HG03280 (cell line): ENCODE data around the gene MYBPC3.
"Not testable (repeated sequence)": the region's sequence is repeated elsewhere in the genome, so short reads cannot be mapped to it uniquely, and the experiment has no call there.

Experiments used
- ATAC-seq: cut with Tn5 transposase; IDR thresholded peaks from one replicate; pipeline ENCODE4 v1.9.1; 2021; ENCODE audit warnings: mild to moderate bottlenecking, moderate library complexity; ENCODE audit not compliant: unreplicated experiment

The MYBPC3 gene

DNA sequence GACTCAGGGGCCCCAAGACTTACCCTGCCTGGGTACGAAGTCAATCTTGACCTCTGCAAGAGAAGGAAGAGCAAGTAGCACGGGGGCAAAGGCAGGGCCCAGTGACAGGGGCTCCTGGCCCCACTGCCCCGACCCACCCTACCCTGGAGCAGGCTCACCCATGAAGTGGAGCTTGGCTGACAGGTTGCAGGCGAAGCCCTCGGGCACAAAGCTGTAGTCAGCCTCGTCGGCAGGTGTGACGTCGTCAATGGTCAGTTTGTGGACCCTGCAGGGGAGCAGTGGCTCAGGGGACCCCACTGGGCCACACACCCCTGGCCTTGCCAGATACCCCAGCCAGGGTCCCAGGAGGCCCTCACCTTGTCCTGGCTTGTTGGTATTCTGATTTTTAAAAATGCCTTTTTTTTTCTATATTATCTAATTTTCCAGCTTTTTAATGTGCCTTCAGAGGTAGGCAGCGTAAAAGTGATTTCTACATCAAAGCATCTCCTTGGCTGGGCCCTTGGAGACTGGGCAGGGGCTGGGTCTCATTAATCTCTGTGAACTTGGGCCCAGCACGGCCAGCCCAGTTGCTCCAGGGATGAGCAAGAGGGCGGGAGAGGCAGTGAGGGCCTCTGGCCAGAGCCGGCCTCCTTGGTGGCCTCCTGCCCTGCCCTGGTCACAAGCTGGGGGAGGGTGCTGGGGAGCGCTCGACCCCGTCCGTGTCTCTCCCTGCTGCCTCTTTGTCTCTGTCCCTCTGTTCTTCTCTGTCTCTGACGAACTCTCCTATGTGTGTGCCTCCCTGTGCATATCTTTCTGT lies 11.3 kb downstream of the MYBPC3 start:
- no peak for ATAC-seq

DNA sequence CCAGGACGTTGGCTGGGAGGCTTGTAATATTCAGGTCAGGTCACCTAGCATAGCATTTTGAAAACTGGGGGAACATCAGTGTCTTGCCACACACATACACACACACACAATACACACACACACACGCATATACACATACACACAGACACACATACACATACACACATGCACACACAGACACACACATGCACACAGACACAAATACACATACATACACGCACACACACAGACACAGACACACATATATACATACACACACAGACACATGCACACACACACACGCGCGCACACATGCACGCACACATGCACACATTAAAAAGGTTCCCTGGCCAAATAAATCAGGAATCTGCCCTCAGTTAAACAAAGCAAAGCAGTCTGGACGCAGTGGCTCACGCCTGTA lies 12.5 kb downstream of the MYBPC3 start:
- ATAC-seq, result no peak

DNA sequence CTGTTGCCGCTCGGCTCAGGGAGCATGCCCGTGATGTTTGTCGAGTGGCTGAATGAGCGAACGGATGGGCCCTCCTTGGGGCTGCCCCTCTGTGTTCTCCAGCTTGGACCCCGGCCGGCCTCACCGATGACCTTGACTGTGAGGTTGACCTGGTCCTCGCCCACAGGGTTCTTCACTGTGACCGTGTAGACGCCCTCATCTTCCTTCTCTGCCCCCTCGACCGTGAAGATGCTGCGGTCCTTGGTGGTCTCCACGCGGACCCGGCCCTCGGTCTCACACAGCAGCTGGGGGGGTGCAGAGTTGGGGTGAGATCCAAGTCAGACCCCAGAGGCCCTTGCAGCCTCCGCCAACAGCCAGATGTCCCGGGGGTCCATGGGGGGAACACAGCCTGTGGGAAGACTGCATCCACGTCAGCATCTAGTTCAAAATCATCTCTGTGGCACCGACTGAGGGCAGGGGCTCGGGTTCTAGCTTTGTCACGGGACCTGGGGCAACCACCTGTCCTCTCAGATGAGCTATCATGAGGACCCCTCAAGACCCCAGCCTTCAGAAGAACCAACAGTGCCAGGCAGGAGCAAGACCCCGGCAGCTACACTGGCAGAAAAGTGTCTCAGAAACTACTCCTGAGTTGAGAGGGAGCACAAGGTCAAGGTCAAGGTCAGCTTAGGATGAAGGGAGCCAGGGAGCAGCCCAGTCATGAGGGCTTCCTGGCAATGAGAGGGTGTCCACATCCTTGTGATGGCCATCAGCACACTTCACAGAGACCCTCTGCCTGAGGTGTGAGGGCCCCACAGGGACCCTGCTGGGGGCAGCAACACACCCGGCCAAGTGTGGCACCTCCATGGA lies 13.9 kb downstream of the MYBPC3 start:
- ATAC-seq, result no peak

DNA sequence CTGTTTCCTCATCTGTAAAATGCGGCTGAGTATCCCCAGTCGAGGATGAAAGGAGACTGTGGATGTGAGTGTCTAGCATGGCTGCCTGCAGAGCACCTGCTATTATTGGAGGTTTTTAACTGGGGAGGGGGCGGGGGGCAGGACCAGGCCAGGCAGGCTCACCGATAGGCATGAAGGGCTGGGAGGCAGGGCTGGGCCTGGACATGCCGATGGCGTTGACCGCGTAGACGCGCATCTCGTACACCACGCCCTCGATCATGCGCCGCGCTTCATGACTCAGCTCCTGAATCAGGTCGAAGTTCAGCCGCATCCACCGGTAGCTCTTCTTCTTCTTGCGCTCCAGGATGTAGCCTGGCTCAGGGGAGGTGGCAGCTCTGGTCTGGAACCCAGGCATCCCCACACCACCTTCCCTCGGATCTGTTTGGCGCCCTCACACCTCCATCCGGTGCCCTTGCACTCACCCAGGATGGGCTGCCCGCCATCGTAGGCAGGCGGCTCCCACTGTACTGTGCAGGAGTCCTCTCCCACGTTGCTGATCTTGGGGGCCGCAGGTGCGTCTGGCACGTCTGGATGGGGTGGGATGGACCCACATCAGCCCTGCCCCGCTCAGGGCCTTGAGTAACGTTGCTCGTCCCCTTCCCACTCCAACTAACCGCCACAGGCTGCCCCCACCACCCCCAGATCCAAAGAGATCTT lies 15.1 kb downstream of the MYBPC3 start:
- ATAC-seq, result no peak

DNA sequence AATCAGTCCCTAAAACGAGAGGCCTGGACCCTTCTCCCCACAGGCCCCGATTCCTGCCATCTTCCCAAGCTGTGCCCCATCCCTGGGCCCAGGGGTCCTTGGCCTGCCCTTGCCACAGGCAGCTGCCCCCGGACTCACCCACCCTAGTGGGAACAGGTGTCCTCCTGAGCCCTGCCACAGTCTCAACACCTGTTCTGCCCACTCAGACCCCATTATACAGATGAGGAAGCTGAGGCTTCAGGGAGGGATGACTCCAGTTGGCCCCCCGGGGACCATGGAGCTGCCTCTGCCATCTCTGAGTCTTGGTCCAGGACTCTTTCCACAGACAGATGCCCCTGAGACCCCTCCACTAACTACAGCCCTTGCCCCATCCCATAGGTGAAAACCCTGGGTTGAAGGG lies 15.9 kb downstream of the MYBPC3 start:
- no peak for ATAC-seq

DNA sequence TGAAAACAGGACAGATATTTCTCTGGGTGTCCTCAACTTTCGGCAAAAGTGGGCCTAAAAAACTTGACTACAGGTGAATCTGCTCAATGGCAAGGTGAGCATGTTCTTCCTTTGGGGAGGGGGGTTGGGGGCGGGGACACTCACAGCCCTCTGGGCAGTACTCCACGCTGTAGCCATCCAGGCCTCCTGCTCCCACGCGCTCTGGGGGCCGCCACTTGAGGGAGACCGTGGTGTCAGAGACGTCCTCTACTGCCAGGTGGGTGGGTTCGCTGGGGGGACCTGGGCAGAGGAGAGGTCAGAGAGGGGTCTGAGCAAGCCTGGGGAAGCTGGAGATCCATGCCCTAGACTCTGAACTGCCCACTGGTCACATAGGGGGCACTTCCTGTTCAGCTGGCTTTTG lies 16.8 kb downstream of the MYBPC3 start:
- ATAC-seq, result no peak

DNA sequence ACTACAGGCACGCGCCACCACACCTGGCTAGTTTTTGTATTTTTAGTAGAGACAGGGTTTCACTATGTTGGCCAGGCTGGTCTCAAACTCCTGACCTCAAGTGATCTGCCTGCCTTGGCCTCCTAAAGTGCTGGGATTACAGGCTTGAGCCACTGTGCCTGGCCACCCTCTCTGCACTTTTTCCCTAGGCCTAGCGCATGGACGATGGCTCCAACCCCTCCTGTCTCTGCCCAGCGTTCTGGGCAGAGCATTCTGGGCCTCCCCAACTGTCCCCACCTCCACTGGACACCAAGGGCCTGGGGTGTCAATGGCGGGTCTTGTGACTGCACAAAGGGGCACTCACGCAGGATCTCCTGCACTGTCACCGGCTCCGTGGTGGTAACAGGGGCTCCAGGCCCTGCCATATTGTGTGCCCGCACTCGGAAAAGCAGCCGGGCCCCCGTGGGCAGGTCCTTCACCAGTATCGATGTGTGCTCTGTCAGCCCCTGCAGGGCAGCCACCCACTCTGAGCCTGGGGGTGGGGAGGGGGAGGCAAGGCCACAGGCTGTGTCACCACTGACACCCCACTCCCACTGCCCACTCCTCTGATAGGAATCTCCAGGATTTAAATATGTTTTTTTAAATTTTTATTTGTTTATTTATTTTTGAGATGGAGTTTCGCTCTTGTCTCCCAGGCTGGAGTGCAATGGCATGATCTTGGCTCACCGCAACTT lies 17.6 kb downstream of the MYBPC3 start:
- not testable (repeated sequence) for ATAC-seq

DNA sequence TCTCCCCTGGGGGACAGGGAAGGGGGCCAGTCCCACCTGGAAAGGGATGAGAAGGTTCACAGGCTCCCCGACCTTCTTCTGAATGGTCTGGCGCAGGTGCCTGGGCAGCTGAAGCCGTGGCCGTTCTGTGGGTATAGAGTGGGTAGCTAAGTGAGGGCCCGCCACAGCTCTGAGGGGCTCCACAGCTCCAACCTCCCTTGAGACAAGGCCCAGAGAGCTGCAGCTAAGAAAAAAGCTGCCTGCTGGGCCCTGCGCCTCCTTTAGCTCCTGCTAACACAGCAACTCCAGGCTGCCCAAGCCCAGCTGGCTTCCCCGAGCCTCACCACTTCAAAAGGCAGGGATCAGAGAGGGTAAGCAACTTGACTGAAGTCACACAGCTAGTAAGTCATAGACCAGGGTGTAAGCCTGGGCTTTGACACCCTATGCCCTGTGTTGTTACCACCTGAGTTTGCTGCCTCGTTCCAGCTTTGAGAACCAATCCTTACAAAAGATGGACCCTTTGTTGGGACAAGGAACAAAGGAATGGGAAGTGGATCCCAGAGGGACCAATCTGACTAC lies 18.5 kb downstream of the MYBPC3 start:
- no peak for ATAC-seq

DNA sequence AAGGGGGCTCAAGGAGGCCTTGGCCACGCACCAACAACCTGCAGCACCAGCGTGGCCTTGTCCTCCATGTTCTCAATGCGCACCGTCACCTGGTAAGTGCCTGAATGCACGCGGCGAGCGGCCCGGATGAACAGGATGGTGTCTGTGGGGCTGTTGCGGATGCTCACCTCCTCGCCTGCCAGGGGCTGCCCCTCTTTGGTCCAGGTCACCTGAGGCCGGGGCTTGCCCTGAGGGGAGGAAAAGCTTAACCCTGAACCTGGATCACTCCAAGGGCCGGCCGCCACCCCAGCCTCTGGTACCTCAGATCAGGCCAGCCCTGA lies 19.0 kb downstream of the MYBPC3 start:
- no peak for ATAC-seq

DNA sequence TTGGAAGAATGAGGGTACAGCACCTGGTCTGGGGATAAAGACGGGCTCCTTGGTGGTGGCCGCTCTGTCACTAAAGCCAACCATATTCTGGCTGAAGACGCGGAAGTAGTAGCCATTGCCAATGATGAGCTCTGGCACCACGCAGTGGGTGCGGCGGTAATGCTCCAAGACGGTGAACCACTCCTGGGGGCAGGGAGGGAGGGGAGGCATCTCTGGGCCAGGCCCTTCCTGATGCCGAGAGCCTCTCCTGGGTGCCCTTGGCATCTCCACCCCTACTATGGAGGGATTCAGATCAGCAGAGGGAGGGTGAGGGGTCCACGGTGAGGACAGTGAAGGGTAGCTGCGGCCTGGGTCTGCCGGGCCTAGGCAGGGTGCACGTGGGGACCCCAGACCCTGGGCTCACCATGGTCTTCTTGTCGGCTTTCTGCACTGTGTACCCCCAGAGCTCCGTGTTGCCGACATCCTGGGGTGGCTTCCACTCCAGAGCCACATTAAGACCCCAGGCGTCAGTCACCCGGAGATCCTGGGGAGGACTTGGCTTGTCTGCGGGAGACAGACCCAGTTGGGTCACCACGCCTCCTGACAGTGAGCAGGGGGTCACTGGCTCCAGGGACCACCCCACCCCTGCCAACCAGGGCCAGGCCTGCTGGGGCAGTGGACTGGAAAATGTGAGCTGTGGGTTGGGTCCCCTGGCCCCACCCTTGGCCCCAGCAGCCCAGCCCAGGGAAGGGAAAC lies 19.5 kb downstream of the MYBPC3 start:
- no peak for ATAC-seq

DNA sequence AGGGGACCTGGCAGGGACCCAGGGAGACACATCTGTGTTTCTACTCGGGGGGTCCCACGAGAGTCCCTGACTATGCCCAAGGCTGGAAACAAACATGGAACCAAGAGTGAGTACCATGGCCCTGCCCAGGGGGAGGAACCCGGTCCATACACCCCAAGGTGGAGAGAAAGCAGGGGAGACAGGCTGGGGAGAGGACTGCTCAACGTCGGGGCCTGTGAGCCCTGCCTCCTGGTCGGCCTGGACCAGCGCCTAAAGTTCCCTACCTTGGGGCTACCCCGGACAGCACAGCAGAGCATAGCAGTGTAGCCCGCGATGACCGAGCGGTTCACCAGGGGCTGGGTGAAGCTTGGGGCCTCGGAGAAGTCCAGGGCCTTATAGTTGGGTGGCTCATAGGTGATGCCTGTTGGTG lies 20.2 kb downstream of the MYBPC3 start:
- no peak for ATAC-seq

DNA sequence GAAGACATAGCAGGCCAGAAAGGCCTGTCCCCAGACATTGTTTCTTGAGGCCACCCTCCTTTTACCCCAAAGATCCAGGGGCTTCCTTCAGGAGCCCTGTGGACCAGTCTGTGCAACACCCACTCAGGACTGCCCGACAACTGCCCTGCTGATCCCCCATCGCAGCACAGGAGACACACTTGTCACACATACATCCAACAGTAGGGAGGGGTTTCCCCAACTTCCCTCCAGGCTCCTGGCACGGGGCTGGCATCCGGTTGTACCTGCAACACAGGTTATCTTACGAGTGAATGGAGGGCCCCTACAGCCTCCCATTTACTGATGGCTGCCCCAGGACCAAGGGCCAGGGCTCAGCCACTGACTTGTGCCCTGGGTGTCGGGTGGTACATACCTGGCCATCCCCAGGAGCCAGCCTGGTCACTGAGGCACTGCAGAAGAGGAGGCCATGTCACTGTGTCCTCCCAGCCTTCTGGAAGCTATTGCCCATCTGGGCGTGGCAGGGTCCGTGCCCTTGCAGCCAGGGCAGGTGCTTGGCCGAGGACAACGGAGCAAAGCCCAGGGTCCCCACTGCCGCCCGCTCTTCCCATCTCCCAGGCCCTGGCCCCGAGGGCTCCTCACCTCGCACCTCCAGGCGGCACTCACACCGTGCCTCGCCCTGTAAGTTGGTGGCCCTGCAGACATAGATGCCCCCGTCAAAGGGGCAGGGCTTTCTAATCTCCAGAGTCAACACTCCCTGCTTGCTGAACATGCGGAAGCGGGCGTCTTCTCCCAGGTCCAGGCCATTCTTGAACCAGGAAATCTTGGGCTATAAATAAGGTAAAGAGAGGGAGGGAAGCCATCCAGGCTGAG lies 20.8 kb downstream of the MYBPC3 start:
- ATAC-seq, result no peak

DNA sequence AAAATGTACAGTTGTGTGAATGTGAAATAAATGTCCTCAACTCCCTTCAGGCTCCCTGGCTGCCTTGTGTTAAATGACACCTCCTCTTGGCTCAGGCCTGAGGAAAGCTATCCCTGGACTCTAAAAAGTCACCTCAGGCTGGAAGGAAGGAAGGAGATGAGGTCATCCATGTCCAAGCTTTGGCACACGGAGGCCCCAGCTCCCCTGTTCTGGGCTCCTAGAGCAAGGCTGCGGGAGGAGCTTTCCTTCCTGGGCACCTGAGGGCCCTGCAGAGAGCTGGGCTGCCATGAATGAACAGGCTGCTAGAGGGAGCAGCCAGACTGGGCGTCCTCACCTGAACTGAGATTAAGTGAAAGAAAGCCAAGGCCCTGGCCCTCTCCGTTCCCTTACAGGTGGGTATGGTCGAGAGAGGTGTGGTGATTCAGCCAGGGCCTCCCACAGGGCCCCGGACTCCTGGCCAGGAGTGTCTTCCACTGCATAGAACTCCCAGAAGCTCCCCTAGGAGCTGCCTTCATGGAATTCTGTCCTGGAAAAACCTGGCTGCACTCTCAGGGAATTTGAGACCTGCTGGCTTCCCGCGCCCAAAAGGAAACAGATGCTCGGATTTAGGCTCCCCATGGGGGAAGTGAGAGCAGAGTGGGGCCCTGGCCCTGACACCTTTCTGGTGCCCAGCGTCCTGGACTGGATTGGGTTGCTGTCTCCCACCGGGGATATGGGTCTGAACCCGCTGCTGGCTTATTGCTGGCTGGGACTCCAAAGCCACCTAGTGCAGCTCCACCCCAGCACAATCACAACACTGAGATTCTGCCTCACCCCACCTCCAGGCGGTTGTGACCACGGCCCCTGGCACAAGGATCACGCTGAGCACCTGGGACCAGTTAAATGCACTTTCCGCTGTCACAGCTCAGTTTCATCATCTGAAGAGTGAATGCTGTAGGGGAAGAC lies 22.2 kb downstream of the MYBPC3 start:
- ATAC-seq, result no peak

DNA sequence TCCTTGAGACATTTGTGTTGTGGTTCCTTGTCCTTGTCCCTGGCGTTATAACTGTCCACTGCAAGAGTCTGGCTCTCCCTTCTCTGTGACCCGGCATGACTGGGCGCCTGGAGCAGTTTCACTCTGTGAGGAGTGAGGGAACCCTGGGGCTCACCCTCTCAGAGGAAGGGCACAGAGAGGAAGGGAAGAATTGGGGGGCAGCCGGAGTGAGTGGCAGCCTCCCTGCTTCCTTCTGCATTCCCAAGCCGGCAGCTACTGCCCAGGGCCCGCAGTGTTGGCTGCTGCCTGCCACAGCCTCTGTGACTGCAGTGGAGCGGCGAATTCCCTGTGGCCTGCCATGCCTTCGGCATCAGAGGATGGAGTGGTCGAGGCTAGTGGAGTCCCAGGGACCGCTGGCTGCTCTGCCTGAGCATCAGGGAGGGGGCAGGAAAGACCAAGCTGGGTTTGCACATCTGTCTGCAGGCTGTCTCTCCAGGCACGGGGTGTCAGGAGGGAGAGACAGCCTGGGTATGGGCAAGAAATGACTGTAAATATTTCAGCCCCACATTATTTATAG lies 23.0 kb downstream of the MYBPC3 start:
- ATAC-seq, result no peak

DNA sequence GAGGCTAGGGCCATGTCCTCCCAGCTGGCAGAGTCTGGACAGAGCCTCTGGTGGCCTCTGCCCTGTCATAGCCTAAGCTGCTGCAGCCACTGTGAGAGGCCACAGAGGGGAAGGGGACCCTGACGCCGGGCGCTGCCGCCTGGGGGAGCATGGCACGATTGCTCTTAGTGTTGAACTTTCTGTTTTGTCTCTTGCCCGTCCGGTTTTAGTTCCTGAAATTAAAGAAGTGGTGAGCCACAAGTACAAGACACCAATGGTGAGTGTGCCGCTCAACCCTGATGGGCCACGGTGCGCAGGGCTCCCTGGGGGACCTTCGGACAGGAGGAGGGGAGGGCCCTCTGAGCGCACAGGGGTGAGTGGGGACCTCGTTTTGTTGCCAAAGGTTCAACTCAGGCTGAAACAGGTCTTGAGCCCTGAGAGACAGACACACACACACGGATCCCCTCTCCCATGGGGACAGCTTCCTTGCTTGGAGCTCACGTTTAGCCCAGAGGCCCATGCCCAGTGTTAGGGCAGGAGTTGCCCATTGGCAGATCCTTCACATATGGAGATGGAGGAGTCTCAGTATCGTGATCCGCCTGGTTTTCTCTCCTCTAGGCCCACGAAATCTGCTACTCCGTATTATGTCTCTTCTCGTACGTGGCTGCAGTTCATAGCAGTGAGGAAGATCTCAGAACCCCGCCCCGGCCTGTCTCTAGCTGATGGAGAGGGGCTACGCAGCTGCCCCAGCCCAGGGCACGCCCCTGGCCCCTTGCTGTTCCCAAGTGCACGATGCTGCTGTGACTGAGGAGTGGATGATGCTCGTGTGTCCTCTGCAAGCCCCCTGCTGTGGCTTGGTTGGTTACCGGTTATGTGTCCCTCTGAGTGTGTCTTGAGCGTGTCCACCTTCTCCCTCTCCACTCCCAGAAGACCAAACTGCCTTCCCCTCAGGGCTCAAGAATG lies 23.8 kb downstream of the MYBPC3 start:
- ATAC-seq, result no peak

DNA sequence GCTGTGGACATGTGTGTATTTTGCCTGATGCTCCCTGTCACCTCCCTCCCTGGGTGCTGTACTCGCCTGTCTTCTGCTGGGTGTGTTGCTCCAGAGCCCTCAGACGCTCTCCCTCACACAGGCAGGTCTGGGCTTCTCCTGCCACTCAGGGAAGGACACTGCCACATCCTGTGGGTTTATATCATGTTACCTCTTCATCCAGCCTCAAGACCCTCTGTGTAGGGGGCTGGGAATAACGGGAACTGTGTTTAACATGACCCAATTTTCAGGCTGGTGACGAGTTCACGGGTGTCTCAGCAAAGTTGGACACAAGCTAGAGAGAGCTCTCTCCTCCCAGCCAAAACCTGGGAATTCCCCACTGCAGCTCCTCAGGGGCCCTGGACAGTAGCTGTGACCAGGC lies 24.6 kb downstream of the MYBPC3 start:
- no peak for ATAC-seq

DNA sequence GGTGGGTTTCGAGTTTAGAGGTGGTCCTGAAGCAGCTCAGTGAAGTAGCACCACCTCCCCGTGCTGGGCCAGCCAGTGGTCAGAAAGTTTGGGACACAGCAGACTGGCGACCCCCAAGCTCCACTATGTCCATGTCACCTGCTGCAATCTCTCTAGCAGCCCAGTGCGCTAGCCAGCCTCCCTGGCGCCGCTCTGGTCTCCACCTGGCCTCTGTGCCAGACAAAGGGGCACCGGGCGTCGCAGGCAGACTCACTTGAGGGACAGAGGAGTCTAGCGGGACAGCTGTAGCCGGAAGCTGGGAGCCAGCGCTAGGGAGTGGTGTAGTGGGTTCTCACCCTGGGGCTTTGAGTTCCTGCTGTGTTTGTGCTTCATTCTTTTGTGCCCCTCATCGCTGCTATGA lies 25.5 kb downstream of the MYBPC3 start:
- ATAC-seq, result no peak
